Stomach (tissue), 9 donors: Measurements from ENCODE around the gene MSI2. TPM values are rescaled to one million over a fixed set of nuclear protein-coding genes. Genes with fewer than 3 reads are reported as not detected.

Experiments
- DNase-seq, 2 donors: peaks; one replicate each; pipeline versions ENCODE4 v3.0.0 to v3.0.0-alpha.2; 2013 to 2019
- H3K27ac ChIP-seq, 5 donors: fragments of 200-600 bp in 4 of 5; sonication (generic) in 4 of 5; one replicate each; pipeline ENCODE4 v1.5.1; 2013 to 2019; ENCODE audit warnings: mild to moderate bottlenecking in 1 of 5, moderate library complexity in 1 of 5
- H3K27me3 ChIP-seq, 3 donors: fragments of 200-600 bp; sonication (generic); one replicate each; pipeline ENCODE4 v1.5.1; 2017 to 2019; ENCODE audit warnings: mixed run types in 1 of 3
- H3K36me3 ChIP-seq, 4 donors: fragments of 200-600 bp; sonication (generic); 1 replicate in 3 of 4; 2 replicates in 1 of 4; pipeline ENCODE4 v1.5.1; 2016 to 2019
- H3K4me1 ChIP-seq, 4 donors: fragments of 200-600 bp; sonication (generic); one replicate each; pipeline ENCODE4 v1.5.1; 2016 to 2019
- H3K4me3 ChIP-seq, 4 donors: fragments of 200-600 bp; sonication (generic) in 3 of 4; one replicate each; pipeline ENCODE4 v1.5.1; 2016 to 2019; ENCODE audit warnings: mild to moderate bottlenecking in 1 of 4
- H3K9me3 ChIP-seq, 4 donors: fragments of 200-600 bp; sonication (generic); one replicate each; pipeline ENCODE4 v1.5.1; 2016 to 2019
- CTCF ChIP-seq, 7 experiments: fragments of 450-650 bp in 4 of 7; fragments of 200-600 bp in 3 of 7; sonication (generic) in 3 of 7; IDR thresholded peaks; one replicate each; pipeline ENCODE4 v1.5.1; 2016 to 2019; ENCODE audit warnings: antibody characterized with exemption in 7 of 7, control low read depth in 2 of 7, mild to moderate bottlenecking in 1 of 7
- EP300 ChIP-seq: sonication (generic); formaldehyde crosslinking; IDR thresholded peaks from one replicate; pipeline ENCODE4 v1.6.1; 2017; ENCODE audit warnings: antibody characterized with exemption
- POLR2A ChIP-seq, 4 donors: fragments of 450-650 bp; IDR thresholded peaks; one replicate each; pipeline ENCODE4 v1.6.1; 2016; ENCODE audit warnings: antibody characterized with exemption in 4 of 4, control low read depth in 2 of 4, mild to moderate bottlenecking in 1 of 4, moderate library complexity in 1 of 4
- POLR2AphosphoS5 ChIP-seq, 3 donors: sonication (generic); formaldehyde crosslinking; IDR thresholded peaks; one replicate each; pipeline ENCODE4 v1.6.1; 2016; ENCODE audit warnings: antibody characterized with exemption in 3 of 3
- WGBS, 5 donors: extraction: QIAGEN DNeasy Blood & Tissue Kit in 3 of 5; methylation state at CpG; one replicate each; pipeline versions ENCODE4 v1.1.5 to v1.1.7; 2013 to 2018; 5-methylcytosine and 5-hydroxymethylcytosine counted together
- intact Hi-C: fragments of 100-400 bp; cut with DNase I; formaldehyde crosslinking; loops from one replicate; pipeline ENCODE4 v1.15.1; 2023; ENCODE audit warnings: low total_unique reads
- polyA plus RNA-seq, 3 donors: library from polyadenylated mRNA; stranded (reverse); fragments of 200-250 nt; gene quantifications; one replicate each; pipeline ENCODE4 v1.2.3, GENCODE V29; 2013
- total RNA-seq, 5 donors: library from RNA; depleted of rRNA; stranded (reverse); fragments of >200 nt; gene quantifications; one replicate each; pipeline versions ENCODE4 v1.1.0 to v1.2.3, GENCODE V29; 2014 to 2016
- donor health status: healthy with polysubstance abuse.
- donor health status: Bipolar disorder and iron deficiency.
- donor health status: healthy.

The MSI2 gene
- total and polyA plus RNA-seq, 8 donors = 8.3 to 72.4 (median 22.9) TPM

GRCh38 chr17:57480438-57481196 is 224.3 kb downstream of the MSI2 start:
- intact Hi-C loops = no loop called here
- DNase-seq = no peak
- peak overlapping the region in 1 of 5 donors; percentile 8 for H3K27ac ChIP-seq

GRCh38 chr17:57481910-57482391 is 225.6 kb downstream of the MSI2 start:
- 57 to 85% (median 80%) methylated on average over 9 of the region's 9 CpGs for WGBS, 5 donors
- Histone ChIP-seq H3K4me1 (peaks cover 0 to 39% (median 16%) of the 10 kb centered on the region in 4 donors), H3K9me3 (no peaks in the 10 kb centered on the region), H3K27ac (no peak overlapping the region), H3K27me3 (no peaks in the 10 kb centered on the region), H3K4me3 (no peak overlapping the region), H3K36me3 (no peaks in the 10 kb centered on the region)
- intact Hi-C loops = no loop called here
- peak in 1 of 2 donors; percentile 76 for DNase-seq
- no peak for TF ChIP-seq EP300
- no peak for TF ChIP-seq CTCF (IDR thresholded peaks at IDR 0.05)
- no peak for TF ChIP-seq POLR2A (IDR thresholded peaks at IDR 0.05)
- no peak for TF ChIP-seq POLR2AphosphoS5 (IDR thresholded peaks at IDR 0.05)

More at GRCh38 chr17:57480438-57481196, 224.3 kb downstream of the MSI2 start:
- 64 to 74% (median 68%) methylated on average over 4 of the region's 4 CpGs for WGBS, 5 donors
- Histone ChIP-seq H3K4me3 (no peak overlapping the region), H3K27me3 (no peaks in the 10 kb centered on the region), H3K36me3 (no peaks in the 10 kb centered on the region), H3K9me3 (no peaks in the 10 kb centered on the region), H3K4me1 (peaks cover 0 to 34% (median 14%) of the 10 kb centered on the region in 4 donors)
- TF ChIP-seq POLR2A (IDR thresholded peaks at IDR 0.05) (no peak), CTCF (IDR thresholded peaks at IDR 0.05) (no peak), POLR2AphosphoS5 (IDR thresholded peaks at IDR 0.05) (no peak), EP300 (no peak)

GRCh38 chr17:57482657-57483056 is 226.3 kb downstream of the MSI2 start:
- TF ChIP-seq EP300 (no peak), POLR2AphosphoS5 (IDR thresholded peaks at IDR 0.05) (no peak), POLR2A (IDR thresholded peaks at IDR 0.05) (no peak), CTCF (IDR thresholded peaks at IDR 0.05) (no peak)

GRCh38 chr17:57484081-57484666 is 227.9 kb downstream of the MSI2 start:
- Histone ChIP-seq H3K9me3 (no peaks in the 10 kb centered on the region), H3K4me1 (peaks cover 0 to 28% (median 12%) of the 10 kb centered on the region in 4 donors), H3K4me3 (no peak overlapping the region), H3K27ac (no peak overlapping the region), H3K36me3 (no peaks in the 10 kb centered on the region), H3K27me3 (no peaks in the 10 kb centered on the region)
- 86 to 95% (median 91%) methylated on average over 6 of the region's 6 CpGs for WGBS, 5 donors
- intact Hi-C loops = no loop called here
- no peak for DNase-seq
- TF ChIP-seq POLR2A (IDR thresholded peaks at IDR 0.05) (no peak), POLR2AphosphoS5 (IDR thresholded peaks at IDR 0.05) (no peak), CTCF (IDR thresholded peaks at IDR 0.05) (no peak), EP300 (no peak)

More at GRCh38 chr17:57482657-57483056, 226.3 kb downstream of the MSI2 start:
- no peak overlapping the region for H3K27ac ChIP-seq
- peaks cover 0 to 43% (median 16%) of the 10 kb centered on the region in 4 donors for H3K4me1 ChIP-seq
- DNase-seq = no peak
- no peak overlapping the region for H3K4me3 ChIP-seq
- no peaks in the 10 kb centered on the region for H3K27me3 ChIP-seq
- no peaks in the 10 kb centered on the region for H3K9me3 ChIP-seq
- no peaks in the 10 kb centered on the region for H3K36me3 ChIP-seq
- WGBS, 5 donors = 86 to 97% (median 90%) methylated on average over 2 of the region's 2 CpGs
- intact Hi-C loops = no loop called here
